CD4-positive, alpha-beta T cell treated with Interleukin-15 for 4 hours (primary cell): ENCODE measurements around the gene NEK4.

Experiments used
- DNase-seq: peaks from one replicate; pipeline ENCODE4 v3.0.0-alpha.2; 2020; ENCODE audit warnings: low spot score

Gene NEK4

DNA sequence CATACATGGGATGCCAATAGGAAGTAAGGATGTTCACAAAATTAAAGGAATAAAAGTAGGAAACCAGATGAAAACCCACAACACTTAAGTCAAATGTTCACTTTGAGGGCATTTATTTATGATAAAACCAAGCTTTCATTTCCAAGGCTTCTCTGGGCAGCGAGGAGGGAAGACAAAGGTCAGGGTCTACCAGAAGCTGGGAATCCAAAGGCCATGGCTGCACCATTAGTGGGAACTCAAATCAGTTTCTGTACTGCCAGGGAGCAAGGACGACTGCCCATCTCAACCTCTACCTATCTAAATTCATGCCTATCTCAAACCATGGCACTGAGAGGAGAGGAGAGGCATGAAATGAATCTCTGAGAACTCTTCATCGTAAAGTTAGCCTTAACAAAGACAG lies 107.6 kb downstream of the NEK4 start:
- DNase-seq: no peak

DNA sequence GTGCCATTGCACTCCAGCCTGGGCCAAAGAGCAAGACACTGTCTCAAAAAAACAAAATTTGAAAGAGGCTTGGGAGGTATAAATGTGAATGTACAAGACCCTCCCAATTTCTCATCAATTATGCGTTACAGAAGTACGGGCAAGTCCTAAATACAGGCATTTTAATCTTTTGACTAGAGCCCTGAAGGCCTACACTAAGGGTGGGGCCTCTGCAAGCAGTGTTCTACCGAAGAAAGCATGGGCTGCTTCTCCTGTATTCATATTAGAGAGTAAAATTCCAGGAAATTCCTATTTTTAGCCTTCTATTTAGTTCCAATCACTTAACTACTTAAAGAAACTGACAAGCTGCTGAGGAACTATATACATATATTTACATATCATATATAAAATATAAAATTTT lies 110.7 kb downstream of the NEK4 start:
- DNase-seq: no peak
